Fibroblast of skin of right biceps (primary cell): ENCODE measurements around the gene PICALM.
"Not testable (repeated sequence)": the region's sequence is repeated elsewhere in the genome, so short reads cannot be mapped to it uniquely, and the experiment has no call there.

Experiments
- DNase-seq: peaks from one replicate; pipeline ENCODE4 v3.0.0-alpha.2; 2013

Gene PICALM

DNA sequence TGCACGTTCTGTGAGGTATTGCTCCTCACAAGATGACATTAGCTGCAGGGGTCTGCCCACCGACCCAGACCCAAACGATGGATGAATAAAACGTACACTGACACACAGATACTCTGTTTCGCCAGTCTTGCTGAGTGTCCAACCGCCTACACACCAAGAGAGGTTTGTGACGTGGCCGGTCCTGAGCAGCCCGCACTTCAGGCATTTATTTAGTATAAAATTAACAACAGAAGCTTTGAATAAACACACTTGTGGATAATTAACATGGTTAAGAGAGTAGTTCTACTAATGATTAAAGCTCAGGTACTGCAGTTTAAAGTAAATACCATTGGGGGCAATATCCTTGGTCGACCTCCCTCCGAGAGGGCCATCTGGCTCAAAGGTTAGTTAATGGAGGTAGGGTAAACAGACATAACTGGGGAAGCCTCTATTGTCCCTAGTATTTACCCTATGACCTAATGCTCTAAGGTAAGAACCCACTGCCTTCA, 138.0 kb downstream of the PICALM start:
- no peak for DNase-seq

DNA sequence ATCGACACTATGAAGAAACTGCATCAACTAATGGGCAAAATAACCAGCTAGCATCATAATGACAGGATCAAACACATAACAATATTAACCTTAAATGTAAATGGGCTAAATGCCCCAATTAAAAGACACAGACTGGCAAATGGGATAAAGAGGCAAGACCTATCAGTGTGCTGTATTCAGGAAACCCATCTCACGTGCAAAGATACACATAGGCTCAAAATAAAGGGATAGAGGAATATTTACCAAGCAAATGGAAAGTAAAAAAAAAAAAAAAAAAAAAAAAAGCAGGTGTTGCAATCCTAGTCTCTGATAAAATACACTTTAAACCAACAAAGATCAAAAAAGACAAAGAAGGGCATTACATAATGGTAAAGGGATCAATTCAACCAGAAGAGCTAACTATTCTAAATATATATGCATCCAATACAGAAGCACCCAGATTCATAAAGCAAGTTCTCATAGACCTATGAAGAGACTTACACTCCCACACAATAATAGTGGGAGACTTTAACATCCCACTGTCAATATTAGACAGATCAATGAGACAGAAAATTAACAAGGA, 142.2 kb downstream of the PICALM start:
- DNase-seq, result not testable (repeated sequence)

DNA sequence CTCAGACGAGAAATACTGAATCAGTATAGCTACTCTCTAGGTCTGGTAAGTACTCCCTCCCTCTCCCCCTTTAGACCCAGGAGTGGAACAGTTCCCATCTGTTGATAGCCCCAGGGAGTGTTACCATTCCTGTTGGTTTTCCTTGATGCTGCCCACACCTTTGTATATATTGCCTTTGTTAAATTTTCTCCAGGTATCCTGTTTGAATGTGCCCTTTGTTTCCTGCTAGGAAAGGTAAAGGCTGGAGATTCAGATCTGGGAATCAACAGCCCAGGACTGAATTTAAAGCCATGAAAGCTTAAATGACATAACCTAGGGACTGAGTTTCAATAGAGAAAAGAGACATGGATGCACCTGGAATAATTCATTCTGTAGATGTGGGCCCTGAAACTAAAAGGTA, 145.4 kb downstream of the PICALM start:
- DNase-seq, result no peak

DNA sequence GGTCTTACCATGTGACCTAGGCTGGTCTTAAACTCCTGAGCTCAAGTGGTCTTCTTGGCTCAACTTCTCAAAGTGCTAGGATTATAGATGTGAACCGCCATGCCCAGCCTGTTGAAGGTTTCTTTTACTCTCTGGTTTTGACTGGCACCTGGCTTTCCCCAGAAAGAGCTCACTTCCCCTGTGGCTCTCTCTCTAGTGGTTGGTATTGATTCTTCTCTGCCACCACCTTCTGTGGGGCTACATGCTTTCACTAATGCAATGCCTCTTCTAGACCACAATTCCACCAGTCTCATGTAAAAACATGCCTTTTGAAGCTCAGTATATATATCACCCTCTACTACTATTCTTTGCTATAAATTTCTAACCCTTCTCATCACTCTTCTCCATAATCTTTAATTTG, 146.5 kb downstream of the PICALM start:
- no peak for DNase-seq

DNA sequence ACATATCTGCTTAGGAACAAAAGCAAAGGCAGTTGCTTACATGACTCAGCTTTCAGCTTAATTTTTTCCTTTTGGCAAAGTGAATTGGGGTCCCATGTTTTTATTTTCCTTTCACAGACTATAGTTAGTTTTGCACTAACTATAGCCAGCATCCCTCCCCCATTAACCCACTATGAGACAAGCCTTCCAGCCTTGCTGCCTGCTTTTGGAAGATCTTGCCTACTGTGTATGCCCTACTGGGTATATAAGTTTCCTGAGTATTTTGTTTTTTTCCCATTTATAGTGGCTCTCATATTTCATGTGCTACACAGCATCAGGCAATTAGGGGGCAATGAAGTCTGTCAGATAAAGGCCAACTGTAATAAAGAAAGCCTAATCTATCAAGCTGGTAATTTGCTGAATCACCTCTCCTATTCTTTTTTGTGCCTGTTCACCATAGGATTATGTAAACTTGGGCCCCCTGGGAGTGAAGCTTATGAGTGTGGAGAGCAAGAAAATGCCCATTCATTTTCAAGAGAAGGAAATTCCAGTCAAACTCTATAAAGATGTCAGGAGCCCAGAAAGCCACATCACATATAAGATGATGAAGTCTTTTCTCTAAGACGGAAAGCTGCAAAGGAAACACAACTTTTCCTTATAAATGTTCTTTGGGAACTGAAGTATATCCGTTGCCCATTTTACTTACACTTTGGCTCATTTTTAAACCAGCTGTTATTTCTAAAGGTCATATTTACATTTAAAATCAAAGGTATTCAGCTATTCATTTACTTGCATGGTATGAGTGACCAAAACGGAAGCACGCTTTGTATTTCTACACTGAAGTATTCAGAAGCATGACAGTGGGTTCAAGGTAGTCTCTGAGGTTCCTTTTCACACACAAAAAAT, 149.7 kb downstream of the PICALM start:
- DNase-seq, result peak; percentile 51

DNA sequence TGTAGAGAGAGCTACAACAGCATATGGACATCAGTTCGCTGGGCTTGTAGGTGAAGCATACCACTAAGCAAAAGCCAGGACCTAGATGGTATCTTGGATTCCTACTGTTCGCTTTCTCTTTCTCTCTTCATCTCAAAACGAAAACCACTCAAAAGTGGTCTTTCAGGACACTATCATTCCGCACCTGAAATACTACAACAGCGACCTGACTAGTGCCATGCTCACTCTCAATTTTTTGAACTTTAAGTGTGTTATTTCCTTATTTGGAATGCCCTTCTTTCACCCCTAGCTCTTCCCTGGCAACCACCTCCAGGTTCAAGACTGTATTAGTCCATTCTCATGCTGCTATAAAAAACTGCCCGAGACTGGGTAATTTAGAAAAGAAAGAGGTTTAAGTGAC, 154.5 kb downstream of the PICALM start:
- no peak for DNase-seq

DNA sequence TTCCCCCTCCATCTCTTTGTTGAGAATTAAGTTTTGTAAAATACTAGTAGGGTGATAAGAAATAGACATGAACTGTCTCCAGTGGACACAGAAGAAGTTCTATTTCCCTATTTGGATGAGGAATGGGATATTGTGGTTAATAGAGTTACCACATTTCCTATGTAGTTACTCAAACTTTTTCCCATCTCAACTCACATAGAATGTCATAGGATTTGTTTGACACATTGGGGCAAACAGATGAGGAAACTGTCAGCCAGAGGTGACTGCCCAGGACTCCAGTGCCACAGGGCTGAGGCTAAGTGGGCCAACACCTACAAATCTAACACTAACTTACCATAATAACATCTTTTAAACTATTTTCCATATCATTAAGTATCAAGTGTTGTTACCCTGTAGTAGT, 155.4 kb downstream of the PICALM start:
- DNase-seq, result no peak

DNA sequence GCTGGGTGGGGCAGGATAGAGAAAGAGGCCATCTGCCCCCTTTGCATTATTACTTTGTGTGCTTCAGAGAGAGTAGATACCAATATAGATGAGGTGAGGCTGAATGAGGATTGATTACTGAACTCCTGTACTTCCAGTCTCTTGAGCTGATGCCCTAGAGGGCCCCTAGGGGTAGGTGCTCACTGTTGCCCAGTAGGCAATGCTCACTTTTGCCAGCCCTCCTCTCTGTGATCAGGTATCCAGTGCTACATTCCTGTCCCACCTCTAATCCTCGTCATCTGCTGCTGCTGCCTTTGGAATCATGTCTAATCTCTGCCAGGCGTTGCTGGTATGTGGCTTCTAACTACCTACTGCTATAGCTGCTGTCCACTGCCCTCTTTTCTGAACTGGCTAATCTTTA, 156.5 kb downstream of the PICALM start:
- no peak for DNase-seq
